ENCODE measurements around the gene CCDC88B.

Gene CCDC88B

DNA sequence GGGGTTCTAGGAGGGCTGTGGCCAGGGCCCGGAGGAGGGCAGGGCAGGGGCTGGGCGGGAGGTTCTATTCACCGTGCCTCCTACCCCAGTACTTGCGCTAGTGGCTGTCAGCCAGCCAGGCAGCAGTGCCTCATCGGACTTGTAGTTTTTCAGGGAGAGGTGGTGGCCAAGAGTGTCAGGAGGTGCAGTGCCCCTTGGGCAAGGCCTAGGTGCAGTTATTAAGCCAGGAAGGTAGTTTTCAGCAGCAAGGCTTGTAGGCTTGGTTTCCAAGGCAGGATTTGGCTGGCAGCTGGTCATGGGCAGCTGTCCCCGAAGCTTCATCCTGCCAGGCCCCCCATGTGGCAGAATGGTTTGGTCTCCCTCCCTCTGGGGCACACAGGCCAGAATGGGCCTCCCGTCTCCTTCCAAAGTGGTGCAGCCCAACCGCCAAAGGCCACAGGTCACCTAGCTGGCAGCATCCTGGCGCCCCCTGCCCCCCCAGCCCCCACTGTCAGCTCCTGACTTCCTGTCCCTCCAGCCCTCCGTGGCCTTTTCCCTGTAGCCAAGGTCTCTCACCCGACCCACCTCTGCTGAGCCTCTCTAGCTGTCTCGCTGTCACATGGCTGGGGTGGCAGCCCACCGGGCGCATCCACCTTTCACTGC lies 8.5 kb downstream of the CCDC88B start:
- TF ChIP-seq, protein P1, sequence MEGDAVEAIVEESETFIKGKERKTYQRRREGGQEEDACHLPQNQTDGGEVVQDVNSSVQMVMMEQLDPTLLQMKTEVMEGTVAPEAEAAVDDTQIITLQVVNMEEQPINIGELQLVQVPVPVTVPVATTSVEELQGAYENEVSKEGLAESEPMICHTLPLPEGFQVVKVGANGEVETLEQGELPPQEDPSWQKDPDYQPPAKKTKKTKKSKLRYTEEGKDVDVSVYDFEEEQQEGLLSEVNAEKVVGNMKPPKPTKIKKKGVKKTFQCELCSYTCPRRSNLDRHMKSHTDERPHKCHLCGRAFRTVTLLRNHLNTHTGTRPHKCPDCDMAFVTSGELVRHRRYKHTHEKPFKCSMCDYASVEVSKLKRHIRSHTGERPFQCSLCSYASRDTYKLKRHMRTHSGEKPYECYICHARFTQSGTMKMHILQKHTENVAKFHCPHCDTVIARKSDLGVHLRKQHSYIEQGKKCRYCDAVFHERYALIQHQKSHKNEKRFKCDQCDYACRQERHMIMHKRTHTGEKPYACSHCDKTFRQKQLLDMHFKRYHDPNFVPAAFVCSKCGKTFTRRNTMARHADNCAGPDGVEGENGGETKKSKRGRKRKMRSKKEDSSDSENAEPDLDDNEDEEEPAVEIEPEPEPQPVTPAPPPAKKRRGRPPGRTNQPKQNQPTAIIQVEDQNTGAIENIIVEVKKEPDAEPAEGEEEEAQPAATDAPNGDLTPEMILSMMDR (IDR thresholded peaks at IDR 0.05), result no peak
- Mint-ChIP-seq H3K4me1 (peaks cover 44% of the 10 kb centered on the region), H3K4me3 (peak overlapping the region; percentile 52), H3K27ac (no peak overlapping the region), H3K36me3 (ENCODE audit: low read depth) (no peaks in the 10 kb centered on the region), H3K27me3 (ENCODE audit: low read depth, poor library complexity) (peaks cover 6% of the 10 kb centered on the region), H3K9me3 (no peaks in the 10 kb centered on the region)
- DNase-seq, result peak; percentile 46

DNA sequence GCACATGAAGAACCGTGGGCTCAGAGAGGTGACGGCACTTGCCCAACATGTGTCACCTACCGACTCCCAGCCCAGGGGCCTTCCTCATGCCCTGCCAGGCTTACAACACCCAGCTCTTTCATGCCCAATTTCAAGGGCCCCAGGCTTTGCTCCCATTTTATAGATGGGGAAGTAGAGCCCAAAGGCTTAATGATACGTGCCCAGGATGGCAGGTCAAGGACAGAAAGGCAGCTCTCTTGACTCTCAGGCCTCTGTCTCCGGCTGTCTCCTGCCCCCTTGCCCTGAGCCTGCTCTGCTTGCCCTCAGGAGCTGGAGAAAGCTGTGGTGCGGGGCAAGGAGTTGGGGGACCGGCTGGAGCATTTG lies 9.0 kb downstream of the CCDC88B start:
- no peaks in the 10 kb centered on the region for H3K9me3 Mint-ChIP-seq
- no peak overlapping the region for H3K27ac Mint-ChIP-seq
- TF ChIP-seq, protein P1 (IDR thresholded peaks at IDR 0.05), result no peak
- peaks cover 44% of the 10 kb centered on the region for H3K4me1 Mint-ChIP-seq
- H3K36me3 Mint-ChIP-seq (ENCODE audit: low read depth), result no peaks in the 10 kb centered on the region
- H3K27me3 Mint-ChIP-seq (ENCODE audit: low read depth, poor library complexity), result peaks cover 6% of the 10 kb centered on the region
- no peak overlapping the region for H3K4me3 Mint-ChIP-seq
- DNase-seq, result no peak

DNA sequence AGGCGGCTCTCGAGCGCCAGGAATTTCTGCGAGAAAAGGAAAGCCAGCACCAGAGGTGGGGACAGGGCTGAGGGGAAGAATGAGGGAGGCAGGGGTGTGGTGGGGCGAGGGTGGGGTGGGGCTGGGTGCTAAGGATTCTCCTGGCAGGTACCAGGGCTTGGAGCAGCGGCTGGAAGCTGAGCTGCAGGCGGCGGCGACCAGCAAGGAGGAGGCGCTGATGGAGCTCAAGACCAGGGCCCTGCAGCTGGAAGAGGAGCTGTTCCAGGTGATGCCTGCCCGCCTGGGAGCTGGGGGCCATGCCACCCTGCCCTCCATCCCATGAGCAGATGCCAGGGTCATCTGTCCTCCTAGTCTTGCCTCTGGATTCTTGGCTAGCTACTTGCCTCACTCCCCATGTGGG lies 9.4 kb downstream of the CCDC88B start:
- Mint-ChIP-seq H3K36me3 (ENCODE audit: low read depth) (no peaks in the 10 kb centered on the region), H3K27me3 (ENCODE audit: low read depth, poor library complexity) (peaks cover 6% of the 10 kb centered on the region), H3K9me3 (no peaks in the 10 kb centered on the region), H3K4me1 (peaks cover 44% of the 10 kb centered on the region), H3K4me3 (no peak overlapping the region), H3K27ac (no peak overlapping the region)
- no peak for DNase-seq
- TF ChIP-seq, protein P1 (IDR thresholded peaks at IDR 0.05), result no peak

DNA sequence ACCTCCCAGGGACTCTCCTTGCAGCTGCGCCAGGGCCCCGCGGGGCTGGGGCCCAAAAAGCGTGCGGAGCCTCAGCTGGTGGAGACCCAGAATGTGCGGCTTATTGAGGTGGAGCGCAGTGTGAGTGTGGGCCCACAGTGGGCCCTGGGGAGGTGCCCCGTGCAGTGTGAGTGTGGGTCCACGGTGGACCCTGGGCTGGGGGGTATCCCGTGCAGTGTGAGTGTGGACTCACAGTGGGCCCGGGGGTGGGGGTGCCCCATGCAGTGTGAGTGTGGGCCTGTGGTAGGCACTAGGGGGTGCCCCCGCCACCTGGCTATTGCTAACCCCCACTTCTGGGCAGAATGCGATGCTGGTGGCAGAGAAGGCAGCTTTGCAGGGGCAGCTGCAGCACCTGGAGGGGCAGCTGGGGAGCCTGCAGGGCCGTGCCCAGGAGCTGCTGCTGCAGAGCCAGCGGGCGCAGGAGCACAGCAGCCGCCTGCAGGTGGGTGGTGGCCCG lies 11.2 kb downstream of the CCDC88B start:
- no peak for DNase-seq
- Mint-ChIP-seq H3K4me1 (peaks cover 39% of the 10 kb centered on the region), H3K4me3 (no peak overlapping the region), H3K36me3 (ENCODE audit: low read depth) (no peaks in the 10 kb centered on the region), H3K27me3 (ENCODE audit: low read depth, poor library complexity) (peaks cover 4% of the 10 kb centered on the region), H3K27ac (no peak overlapping the region), H3K9me3 (no peaks in the 10 kb centered on the region)
- TF ChIP-seq, protein P1 (IDR thresholded peaks at IDR 0.05), result no peak

DNA sequence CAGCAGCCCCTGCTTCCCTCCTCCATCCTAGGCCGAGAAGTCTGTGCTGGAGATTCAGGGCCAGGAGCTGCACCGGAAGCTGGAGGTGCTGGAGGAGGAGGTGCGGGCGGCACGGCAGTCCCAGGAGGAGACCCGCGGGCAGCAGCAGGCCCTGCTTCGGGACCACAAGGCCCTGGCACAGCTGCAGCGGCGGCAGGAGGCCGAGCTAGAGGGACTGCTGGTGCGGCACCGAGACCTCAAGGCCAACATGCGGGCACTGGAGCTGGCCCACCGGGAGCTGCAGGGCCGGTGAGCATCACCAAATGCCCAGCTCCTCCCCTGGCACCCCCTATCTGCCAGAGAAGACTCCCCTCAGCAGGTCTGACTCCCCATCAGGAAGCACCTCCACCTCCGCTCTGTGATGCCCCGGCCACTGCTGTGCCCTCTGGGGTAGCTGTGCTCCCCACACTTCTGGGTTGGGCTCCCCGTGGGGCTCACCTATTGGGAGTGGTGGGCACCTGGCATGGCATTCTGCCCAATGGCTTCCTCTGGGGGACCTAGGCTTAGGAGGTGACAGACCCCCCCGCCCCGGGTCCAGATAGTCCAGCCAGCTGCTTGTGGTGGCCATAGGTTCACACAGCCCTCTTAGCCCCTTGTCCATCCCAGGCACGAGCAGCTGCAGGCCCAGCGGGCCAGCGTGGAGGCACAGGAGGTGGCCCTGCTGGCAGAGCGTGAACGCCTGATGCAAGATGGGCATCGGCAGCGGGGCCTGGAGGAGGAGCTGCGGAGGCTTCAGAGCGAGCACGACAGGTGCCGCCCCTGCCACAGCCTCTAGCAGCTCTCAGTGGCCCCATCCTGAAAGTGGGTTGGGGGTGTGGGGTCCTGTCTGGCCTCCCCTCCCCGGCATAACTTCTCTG lies 12.3 kb downstream of the CCDC88B start:
- peaks cover 42% of the 10 kb centered on the region for H3K4me1 Mint-ChIP-seq
- H3K9me3 Mint-ChIP-seq, result no peaks in the 10 kb centered on the region
- H3K4me3 Mint-ChIP-seq, result no peak overlapping the region
- H3K27ac Mint-ChIP-seq, result no peak overlapping the region
- H3K27me3 Mint-ChIP-seq (ENCODE audit: low read depth, poor library complexity), result peaks cover 7% of the 10 kb centered on the region
- TF ChIP-seq, protein P1 (IDR thresholded peaks at IDR 0.05), result no peak
- no peak for DNase-seq
- H3K36me3 Mint-ChIP-seq (ENCODE audit: low read depth), result no peaks in the 10 kb centered on the region

Data from nephron progenitor cell (in vitro differentiated cells).